HG03045 (cell line): ENCODE data around the gene HTR1E.
"Not testable (repeated sequence)": the region's sequence is repeated elsewhere in the genome, so short reads cannot be mapped to it uniquely, and the experiment has no call there.

ENCODE experiments used
- ATAC-seq: cut with Tn5 transposase; IDR thresholded peaks from one replicate; pipeline ENCODE4 v1.9.1; 2021; ENCODE audit warnings: mild to moderate bottlenecking, moderate library complexity; ENCODE audit not compliant: unreplicated experiment

The HTR1E gene, protein sequence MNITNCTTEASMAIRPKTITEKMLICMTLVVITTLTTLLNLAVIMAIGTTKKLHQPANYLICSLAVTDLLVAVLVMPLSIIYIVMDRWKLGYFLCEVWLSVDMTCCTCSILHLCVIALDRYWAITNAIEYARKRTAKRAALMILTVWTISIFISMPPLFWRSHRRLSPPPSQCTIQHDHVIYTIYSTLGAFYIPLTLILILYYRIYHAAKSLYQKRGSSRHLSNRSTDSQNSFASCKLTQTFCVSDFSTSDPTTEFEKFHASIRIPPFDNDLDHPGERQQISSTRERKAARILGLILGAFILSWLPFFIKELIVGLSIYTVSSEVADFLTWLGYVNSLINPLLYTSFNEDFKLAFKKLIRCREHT

DNA sequence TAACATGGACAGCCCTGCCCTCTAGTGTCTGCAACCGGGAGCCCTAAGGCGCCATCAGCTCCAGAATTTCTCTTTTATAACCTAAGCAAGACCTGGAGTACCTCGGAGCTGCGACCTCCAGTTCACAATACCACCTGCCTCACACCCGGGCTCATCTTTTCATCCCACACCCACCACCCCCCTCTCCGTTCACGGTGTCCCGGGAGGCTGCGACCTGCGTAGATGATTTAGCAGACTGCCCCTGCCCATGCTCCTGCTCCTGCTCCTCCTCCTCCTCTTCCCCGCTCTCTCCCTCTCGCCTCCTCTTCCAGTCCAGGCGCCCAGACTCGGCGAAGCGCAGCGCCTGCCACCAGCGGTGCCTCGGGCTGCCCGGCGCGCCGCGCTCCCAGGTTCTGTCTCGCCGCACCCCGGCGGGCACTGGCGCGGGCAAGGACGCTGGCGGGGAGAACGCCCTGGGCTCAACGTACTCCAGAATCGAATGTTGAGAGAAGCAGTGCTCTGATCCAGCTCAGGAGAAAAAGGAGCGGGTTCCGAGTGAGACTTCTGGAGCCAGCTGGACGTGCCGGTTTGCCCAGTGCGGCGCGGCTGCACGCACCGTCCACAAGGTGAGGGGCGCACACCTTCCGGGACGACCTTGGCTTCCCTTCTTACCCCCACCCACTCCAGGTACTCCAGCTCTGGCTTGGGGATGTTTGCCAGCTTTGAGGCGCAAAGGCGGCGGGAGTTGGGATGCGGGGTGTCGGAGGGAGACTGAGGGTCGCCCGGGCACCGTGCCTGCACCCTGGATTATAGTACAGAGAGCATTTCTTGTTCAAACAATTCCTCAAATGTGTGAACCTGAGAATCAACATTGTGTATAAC is at the start of gene HTR1E:
Gene HTR1E (plus strand): TSS at position 310 of the 861 bp plus-strand sequence. CDS start 77,807 bp downstream, outside the sequence.
- ATAC-seq: no peak

DNA sequence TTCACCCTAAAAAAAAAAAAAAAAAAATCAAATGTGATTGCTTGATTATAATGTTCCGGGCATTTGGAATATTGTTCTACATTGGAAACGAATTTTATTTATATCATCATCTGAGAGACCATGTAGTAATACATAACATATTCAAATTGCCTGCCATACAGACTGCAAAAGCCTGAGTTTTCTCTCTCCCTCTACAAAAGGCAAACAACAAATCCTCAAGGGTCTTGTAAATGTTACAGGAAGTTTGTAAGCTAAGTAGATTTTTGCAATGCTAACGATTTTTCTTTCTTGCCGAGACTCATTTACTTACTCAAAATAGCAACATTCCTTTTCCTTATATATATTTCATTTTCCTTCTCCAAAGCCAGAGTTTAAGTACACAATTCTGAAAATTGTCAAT is 49.0 kb upstream of the HTR1E start:
- no peak for ATAC-seq

DNA sequence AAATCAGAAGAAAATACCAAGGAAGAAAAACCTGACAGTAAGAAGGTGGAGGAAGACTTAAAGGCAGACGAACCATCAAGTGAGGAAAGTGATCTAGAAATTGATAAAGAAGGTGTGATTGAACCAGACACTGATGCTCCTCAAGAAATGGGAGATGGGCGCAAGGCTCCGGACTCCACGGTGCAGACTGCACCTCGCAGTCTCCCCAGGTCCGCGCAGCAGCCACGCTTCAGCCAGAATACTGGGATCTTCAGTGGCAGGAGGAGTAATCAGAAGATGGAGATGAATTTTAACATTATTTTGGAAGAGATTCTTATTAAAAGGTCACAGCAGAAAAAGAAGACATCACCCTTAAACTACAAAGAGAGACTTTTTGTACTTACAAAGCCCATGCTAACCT is 40.1 kb upstream of the HTR1E start:
- ATAC-seq: not testable (repeated sequence)

DNA sequence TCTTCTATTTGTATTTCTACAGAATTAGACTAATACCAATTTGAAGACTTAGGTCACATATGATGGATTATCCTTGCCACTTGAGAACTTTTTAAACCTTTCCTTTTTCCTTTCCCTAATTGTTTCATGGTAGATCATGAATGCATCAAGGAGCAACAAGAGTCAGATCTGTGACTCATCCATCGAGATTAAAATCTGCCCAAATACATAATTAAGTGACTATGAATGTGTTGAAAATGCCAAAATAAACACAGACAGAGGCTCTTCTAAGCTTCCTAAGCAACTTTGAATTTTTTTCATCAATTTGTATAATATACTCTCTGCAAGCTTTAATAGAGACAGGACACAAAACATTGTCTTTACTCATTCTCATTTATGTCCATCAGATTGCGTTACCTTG is 23.5 kb upstream of the HTR1E start:
- no peak for ATAC-seq

DNA sequence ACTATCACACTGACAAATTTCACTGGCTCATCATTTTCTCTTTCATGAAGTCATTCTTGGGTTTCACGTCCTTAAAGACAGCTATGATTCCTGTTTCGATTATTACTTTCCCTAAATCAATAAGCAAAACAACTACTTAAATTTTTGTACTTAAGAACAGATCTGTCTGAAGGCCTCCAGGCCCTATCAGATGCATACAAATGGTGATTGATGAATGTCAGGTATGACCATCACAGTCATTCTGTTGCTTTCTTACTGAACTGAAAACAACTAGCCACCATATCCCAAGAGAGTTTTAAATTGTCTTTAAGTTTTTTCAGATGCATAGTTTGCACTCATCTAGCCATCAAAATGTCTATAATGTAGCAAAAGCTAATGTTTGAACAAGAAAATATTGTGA is 20.9 kb upstream of the HTR1E start:
- no peak for ATAC-seq

DNA sequence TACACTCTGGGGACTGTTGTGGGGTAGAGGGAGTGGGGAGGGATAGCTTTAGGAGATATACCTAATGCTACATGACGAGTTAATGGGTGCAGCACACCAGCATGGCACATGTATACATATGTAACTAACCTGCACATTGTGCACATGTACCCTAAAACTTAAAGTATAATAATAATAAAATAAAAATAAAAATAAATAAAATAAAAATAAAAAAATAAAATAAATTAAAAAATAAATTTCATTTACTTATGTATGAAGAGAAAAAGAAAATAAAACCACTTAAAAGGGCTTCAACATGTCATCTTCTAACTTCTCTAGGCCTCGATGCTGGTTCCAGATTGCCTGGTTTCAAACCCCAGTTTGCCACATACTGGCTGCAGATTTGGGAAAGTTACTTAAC is 10.2 kb upstream of the HTR1E start:
- ATAC-seq: not testable (repeated sequence)

DNA sequence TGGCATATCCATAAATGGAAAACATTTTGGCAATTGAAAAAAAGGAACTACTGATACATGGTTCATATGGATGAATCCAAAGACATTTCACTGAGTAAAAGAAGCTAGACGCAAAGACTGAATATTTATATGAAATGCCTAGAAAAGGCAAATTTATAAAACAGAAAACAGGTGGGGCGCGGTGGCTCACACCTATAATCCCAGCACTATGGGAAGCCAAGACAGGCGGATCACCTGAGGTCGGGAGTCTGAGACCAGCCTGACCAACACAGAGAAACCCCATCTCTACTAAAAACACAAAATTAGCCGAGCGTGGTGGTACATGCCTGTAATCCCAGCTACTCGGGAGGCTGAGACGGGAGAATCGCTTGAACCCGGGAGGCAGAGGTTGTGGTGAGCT is 9.5 kb upstream of the HTR1E start:
- ATAC-seq: not testable (repeated sequence)

DNA sequence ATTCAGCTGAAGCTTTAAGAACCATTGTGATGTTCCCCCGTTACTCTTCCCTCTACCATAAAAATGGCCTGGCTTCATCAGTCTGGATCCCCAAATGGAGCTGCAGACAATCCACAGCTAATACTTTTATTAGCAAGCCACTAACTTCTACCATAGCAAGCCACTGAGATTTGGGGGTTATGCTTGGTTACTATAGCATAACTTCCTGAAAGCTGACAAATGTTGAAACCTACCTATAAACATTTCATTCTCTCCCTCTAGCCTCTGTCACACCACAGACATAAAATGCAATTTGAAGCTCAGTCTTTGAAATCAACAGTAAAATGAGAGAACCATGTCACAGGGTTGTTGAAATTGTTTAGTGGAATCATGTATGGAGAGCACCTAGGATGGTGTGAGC is 3.0 kb upstream of the HTR1E start:
- ATAC-seq: no peak

DNA sequence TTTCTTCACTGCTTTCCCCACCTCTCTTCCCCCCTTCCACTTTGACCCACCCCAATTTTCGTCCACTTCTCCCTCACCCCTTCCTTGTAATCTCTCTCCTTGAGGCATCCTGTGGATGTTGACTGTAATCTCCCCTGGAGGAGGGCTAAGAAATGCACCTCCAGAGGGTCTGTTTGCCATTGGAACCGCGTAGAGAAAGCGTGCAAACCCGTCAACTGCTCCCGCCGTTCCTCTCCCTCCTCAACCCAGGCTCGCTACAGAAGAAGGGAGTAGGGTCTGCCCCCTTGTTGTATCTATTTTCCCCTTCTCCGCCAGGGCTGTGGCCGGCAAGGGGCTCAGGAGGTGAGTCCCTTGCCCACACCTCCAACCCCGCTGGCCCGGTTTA is 502 bp upstream of the HTR1E start:
- no peak for ATAC-seq

DNA sequence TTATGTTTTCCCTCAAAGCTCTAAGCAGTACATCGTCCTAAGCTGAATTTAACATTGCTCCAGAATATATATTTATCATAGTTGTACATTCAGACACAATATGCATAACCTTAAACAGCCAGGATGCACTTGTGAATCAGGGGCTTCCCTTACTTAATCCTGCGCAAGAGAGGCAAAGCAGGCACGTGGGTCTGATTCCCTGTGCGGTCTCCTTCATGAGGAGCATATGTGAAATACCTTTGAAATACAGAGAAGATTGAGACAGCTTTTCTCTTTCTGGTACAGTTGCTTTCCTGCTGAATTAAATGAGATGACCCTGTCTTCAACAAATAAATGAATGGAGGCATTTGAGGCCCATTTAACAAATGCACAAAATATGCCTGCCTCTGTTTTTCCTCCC is 1.5 kb downstream of the HTR1E start:
- ATAC-seq: no peak

DNA sequence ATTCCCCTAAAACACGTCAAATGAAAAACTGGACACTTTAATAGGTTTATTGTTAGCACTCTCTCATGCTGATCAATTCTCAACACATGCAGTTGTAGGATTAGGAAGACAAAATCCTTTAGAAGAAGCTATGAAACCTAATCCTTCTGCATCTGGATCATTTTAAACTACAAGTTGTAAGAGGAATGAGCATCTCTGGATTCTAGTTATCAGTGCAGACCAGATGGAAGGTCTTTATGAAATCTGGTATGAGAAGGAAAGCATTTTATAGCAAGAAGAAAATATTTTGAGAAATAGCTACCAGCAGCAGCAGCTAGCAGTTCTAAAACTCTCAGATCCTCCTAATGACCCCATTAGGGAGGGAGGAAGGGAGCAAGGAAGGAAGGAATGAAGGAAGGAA is 4.1 kb downstream of the HTR1E start:
- no peak for ATAC-seq

DNA sequence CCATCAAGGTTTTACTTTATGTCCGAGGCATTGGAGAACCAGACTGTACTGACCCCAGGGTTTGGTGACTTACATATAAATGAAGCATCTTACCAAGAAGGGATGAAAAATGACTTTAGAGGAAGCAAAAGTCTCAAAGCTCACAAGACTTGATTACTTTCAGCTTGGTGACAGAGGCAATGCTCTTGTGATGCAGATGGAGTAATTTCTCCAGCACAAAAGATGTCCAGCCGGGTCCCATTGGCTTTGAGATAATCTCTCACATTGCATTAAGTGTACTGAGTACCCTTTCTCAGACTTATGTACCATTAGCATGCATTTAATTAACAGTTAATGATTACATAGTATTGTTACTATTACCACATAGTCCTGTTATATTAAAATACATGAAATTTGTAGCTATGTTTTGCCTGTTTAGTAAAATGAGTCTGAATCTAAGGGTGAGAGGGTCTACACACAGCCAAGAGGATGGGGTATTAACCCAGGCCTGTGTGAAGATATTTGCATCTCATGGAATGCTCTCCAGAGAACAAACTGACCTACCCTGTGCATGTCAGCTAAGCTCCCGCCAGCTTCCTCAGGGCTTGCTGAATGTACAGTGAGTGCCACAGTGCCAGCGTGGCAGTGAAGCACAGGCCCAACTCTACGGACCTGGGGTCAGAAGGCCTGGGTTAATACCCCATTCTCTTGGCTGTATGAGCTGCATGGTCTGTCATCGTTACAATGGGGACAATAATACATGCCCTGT is 5.6 kb downstream of the HTR1E start:
- no peak for ATAC-seq

DNA sequence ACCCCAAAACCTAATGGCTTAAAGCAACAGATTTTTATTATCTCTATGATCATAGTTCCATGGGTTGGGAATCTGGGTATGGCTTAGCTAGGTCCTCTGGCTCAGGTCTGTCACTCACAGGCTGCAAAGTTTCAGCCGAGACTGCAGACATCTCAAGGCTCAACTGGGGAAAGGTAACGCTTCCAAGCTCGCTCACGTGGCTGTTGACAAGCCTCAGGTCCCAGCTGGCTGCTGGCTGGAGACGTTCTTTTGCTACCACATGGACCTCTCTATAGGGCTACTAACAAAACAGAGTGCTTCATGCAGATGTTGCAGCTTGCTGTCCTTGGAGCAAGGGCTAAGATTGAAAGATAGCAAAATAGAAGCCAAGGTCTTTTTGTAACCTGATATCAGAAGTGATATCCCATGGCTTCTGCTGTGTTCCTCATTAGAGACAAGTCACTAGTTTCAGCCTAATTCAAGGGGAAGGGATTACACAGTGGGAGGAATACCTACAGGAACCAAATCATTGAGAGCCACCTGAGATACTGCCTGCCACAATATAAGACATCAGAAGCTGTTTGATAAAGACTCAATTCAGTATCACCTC is 6.6 kb downstream of the HTR1E start:
- ATAC-seq: no peak

DNA sequence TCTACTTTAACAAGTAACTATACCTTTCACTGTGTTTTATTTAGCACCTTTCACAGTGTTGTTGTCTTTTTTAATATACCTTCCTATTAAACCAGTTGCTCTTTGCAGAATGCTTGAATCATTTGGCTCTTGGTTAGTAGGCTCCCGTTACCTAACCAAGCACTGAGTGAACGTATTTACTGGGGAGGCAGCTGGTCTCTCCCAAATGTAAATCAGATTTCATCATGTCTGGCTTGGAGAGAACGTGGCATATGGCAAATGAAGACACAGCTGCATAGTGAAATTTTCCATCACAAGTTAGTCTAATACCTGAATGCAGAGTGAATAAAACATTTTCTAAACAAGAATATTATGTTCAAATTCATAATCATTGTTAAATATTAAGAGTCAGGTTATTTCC is 12.4 kb downstream of the HTR1E start:
- no peak for ATAC-seq

DNA sequence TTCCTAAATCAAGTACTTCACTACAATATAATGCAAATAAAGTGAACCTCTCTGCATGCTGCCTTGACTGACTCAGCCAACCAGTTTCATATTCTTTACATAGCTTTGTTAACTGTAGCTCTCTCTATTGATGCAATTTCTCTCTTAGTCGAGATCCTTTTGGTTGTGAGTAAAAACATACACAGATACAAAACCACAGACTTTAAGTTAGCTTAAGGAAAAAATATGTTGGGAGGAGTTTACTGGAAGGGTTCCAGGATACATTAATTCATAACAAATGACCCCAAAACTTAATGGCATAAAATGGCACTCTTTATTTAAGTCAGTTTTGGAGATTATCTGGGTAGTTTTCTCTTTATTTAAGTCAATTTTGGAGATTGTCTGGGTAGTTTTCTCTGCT is 15.7 kb downstream of the HTR1E start:
- no peak for ATAC-seq

DNA sequence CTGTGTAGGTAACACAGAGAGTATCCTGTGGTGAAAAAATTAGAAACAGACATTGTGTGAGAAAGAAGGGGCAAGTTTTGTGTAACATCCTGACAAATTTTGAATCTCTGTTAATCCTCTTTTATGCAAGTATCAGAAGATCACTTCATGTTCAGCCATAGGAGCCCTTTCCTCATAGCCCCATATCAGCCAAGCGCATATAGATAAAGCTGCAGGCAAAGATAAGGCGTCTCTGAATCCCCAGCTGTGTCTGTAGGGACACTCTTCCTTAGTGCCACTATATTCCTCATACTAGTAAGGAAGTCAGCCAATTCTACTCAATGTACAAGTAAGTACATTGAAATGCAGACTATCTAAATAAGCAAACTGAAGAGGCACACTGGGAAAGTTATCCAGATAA is 22.3 kb downstream of the HTR1E start:
- ATAC-seq: no peak

DNA sequence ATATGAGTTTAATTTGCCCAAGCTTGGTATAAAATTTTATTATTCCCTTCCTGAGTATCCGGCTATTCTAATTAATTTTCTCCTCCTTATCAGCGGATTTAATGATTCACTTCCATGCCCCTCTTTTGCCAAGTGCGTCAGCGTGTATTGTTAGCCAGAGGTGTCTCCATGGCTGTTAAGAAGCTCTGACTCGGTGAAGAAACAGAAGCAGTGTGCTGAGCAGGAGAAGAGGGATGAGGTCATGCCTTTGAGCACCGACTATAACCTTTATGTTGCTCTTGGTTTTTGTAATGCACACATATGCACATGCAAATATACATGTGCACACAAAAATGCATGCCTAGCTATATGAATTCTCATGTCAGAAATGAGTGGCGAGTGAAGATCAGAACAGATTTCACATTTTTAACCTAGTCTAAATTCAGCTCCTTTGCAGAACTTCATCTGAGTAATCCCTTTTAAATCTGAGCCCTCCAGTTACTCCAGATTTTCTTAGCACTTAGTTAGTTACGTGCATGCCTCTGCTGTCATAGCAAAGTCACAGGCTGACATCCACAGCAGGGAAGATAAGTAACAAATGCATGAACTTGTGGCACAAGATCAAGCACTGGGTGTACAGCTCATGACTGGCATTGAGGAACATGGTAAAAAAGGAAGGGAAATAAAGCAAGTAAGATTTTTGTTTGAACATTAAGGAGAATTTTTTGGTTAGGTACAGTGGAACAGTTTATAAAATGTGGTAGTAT is 24.3 kb downstream of the HTR1E start:
- no peak for ATAC-seq

DNA sequence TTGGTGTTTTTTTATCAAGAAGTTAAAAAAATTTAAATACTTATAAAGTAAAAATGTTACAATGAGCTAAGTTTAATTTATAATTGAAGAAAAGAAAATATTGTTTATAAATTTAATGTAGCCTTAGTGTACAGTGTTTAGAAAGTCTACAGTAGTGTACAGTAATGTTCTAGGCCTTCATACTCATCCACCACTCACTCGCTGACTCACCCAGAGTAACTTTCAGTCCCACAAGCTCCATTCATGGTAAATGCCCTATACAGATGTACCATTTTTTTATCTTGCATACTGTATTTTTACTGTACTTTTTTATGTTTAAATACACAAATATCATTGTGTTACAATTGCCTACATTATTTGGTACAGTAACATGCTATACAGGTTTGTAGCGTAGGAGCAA is 26.0 kb downstream of the HTR1E start:
- no peak for ATAC-seq

DNA sequence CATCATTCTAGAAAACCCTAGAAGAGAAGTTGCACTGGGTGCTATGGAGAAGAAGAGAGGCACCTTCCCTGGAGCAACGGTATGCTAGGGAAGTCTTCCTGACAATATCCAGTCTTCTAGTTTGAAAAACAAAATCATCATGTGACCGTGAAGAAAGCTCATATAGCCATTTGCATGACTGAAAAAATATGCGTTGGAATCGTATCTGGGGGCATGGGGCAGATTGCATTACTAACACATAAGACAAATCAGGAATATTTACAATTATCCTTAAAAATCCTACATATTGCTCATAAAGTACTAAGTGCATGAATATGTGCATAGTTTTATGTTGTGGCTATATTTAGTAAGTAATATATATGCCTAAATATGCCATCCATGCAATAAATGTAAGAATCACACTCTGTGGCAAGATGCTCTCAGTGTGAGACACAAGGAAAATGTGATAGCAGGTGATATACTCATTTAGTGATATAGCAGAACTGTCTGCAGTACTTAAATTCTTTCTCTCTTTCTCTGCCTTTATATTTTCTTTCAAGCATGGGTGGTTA is 26.8 kb downstream of the HTR1E start:
- ATAC-seq: no peak

DNA sequence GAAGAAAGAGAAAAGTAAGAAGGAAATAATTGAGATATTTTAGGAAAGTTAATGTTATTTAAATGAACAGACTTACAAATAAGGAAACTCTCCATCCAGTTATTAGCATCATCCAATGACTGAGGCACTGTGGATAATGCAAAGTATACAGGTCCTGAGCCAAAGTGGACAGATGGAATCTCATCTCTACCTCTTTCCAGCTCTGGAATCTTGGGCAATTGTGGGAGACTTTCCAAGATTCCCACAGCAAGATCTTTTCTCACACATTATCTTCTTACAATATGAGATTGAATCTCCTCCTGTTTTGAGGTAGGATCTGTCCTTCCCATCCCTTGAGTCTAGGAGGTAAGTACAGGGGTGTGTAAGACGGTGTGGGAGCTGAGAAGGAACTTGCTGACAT is 28.9 kb downstream of the HTR1E start:
- no peak for ATAC-seq
